NCI-H1105 (cell line): ENCODE data around the gene CBX6.
A peak's percentile ranks its signal among the peaks of the same experiment; 100 is the strongest.
"Not testable (repeated sequence)": the region's sequence is repeated elsewhere in the genome, so short reads cannot be mapped to it uniquely, and the experiment has no call there.

ENCODE experiments used
- DNase-seq: peaks from one replicate; lab custom pipeline; 2025; lab: John Stamatoyannopoulos, UW

Gene CBX6

GRCh38 chr22:38861170-38861876, 10.7 kb downstream of the CBX6 start:
- DNase-seq, result no peak

- DNase-seq, result no peak
Measured at GRCh38 chr22:38860283-38861169, 11.5 kb downstream of the CBX6 start.

- no peak for DNase-seq
Measured at GRCh38 chr22:38859581-38860282, 12.3 kb downstream of the CBX6 start.

GRCh38 chr22:38858492-38858891, 13.5 kb downstream of the CBX6 start:
- no peak for DNase-seq

- DNase-seq, result not testable (repeated sequence)
Measured at GRCh38 chr22:38854476-38854875, 17.5 kb downstream of the CBX6 start.

- DNase-seq, result not testable (repeated sequence)
Measured at GRCh38 chr22:38853883-38854282, 18.1 kb downstream of the CBX6 start.

- no peak for DNase-seq
Measured at GRCh38 chr22:38853196-38853651, 18.8 kb downstream of the CBX6 start.

- DNase-seq, result no peak
Measured at GRCh38 chr22:38852522-38852921, 19.5 kb downstream of the CBX6 start.

GRCh38 chr22:38850941-38851849, 20.8 kb downstream of the CBX6 start:
- DNase-seq, result no peak

- DNase-seq, result no peak
Measured at GRCh38 chr22:38850399-38850798, 21.6 kb downstream of the CBX6 start.

- DNase-seq, result no peak
Measured at GRCh38 chr22:38849811-38850210, 22.2 kb downstream of the CBX6 start.

GRCh38 chr22:38846412-38846811, 25.6 kb downstream of the CBX6 start:
- DNase-seq, result no peak

GRCh38 chr22:38845004-38845740, 26.8 kb downstream of the CBX6 start:
- DNase-seq, result no peak

GRCh38 chr22:38844315-38845003, 27.6 kb downstream of the CBX6 start:
- DNase-seq, result no peak

- peak; percentile 60 for DNase-seq
Measured at GRCh38 chr22:38843657-38844314, 28.2 kb downstream of the CBX6 start, which contains the start of gene NPTXR. Gene NPTXR (minus strand): TSS chr22:38844028.

GRCh38 chr22:38843201-38843656, 28.8 kb downstream of the CBX6 start:
- peak; percentile 48 for DNase-seq

GRCh38 chr22:38842512-38843200, 29.4 kb downstream of the CBX6 start:
- DNase-seq, result no peak

- DNase-seq, result no peak
Measured at GRCh38 chr22:38841635-38842034, 30.4 kb downstream of the CBX6 start.

- DNase-seq, result peak; percentile 82
Measured at GRCh38 chr22:38841211-38841610, 30.8 kb downstream of the CBX6 start.
